HG02759 (cell line): ENCODE measurements around the gene JPH3.
"Not testable (repeated sequence)": the region's sequence is repeated elsewhere in the genome, so short reads cannot be mapped to it uniquely, and the experiment has no call there.

Experiments
- ATAC-seq: cut with Tn5 transposase; IDR thresholded peaks from one replicate; pipeline ENCODE4 v1.9.1; 2021; ENCODE audit warnings: mild to moderate bottlenecking, moderate library complexity; ENCODE audit not compliant: unreplicated experiment

Gene JPH3

DNA sequence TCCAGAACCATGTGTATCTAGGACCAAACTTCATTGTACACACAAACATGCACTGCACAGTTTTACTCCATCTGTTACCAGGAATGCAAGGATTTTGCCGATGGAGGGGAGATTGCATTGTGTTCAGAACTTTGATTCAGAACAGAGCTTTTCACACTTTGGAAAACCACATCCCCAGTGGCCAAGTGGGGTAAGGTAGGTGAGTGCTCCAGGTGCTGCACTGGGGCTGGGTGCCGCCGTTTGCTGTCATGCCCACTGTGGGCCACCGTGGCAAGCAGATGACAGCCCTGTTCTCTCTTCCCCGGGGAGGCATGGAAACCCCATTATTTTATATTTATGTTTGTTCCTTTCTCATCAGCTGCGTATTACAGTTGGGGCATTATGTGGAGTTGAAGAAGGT, 29.3 kb upstream of the JPH3 start:
- no peak for ATAC-seq

DNA sequence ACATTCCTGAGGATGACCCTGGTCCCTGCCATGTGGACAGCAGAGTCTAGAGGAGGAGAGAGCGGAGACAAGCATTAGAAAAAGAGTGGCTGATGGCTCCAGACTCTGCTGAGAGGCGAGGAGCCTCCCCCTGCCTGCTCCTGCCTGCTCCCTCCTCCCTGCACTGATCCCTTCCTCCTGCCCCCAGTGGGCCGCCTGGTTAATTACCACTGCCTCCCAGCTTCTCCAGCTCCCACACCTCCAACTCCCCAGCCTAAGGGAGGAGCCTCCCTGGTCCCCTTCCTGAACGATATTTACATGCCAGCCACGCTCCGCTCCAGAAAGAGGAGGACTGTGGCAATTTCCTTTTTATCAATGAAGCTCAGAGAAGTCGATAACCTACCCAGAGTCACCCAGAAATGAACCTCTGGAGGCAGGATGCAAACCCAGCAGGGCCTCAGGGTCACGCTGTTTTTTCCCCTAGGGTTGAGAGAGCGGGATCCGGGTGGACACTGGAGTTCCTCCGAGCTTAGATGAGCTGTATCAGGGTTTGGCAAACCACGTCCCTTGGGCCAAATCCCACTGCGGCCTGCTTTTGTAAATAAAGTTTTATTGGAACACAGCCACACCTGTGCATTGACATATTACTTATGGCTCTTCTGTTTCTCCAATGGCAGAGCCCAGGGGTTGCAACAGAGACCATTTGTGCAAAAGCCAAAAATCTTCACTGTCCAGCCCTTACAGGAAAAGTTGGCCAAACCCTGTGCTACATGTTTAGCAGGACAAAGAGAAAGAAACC, 27.1 kb upstream of the JPH3 start:
- no peak for ATAC-seq

DNA sequence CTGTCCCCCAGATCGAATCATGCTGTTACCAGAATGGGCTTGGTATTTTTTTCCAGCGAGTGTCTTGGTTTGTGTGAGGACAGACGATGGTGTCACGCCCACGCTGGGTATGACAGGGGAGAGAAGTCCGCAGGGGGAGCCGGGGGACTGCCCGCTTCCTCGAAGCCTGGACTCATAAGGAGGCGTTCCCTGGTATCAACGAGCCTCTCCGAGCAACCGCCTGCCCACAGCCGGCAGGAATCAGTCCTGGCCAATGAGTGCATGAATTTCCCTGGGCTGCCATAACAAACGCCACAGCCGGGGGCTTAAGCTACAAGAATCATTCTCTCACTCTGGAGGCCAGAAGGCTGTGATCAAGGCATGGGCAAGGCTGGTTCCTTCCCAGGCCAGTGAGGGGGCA, 26.1 kb upstream of the JPH3 start:
- no peak for ATAC-seq

DNA sequence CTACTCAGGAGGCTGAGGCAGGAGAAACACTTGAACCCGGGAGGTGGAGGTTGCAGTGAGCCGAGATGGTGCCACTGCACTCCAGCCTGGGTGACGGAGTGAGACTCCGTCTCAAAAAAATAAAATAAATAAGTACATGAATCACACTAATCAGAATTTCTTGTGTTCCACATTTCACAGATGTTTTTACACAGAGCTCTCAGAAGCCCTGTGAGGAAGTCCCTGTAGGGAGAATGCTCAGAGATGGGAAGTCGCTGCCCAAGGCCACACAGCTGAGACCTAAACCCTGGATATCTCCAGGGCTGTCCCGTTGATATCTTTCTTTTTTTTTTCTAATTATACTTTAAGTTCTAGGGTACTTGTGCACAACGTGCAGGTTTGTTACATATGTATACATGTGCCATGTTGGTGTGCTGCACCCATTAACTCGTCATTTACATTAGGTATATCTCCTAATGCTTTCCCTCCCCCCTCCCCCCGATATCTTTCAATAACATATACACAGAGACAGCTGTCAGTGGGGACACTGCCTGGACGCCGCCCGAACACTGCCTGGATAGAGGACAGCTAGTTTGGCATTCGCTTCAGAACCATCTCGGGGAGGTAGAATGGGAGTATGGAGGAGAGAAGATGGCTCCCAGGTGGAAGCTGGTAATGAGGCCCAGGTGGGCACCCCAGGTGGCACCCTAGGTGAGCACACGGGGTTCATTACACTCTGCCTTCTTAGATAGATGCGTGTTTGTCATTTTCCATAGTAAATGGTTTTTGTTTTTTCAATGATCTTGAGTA, 24.0 kb upstream of the JPH3 start:
- not testable (repeated sequence) for ATAC-seq

DNA sequence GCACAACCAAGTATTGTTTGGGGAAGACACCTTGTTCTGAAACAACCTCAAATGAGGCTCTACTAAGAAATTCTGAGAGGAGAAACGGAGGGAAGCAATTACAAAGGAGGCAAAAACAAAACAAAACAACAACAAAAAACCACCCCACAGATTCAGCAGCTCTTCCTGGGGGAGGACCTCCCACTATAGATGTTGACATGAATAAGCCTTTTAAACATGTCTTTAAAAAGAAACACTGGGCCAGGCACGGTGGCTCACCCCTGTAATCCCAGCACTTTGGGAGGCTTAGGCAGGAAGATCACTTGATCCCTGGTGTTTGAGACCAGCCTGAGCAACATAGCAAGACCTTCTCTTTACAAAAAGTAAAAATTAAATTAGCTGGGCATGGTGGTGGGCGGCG, 22.6 kb upstream of the JPH3 start:
- ATAC-seq = no peak

DNA sequence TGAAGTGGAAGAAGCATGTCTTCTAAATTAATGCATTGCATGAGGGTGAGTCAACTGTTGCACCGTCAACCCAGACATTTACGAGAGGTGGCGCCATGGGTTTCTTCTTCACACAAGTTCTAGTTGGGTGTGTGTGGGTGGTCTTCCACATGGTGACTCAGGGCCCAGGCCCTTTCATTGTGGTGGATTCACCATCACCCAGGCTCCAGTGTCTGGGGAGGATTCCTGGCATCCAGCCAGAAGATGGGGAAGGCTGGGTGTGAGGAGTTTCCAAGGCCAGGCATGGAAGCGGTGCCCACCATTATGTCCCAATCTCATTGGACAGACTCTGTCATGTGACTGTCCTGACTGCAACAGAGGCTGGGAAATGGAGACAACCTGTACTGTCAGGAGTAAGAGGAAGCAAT, 21.4 kb upstream of the JPH3 start:
- ATAC-seq = no peak

DNA sequence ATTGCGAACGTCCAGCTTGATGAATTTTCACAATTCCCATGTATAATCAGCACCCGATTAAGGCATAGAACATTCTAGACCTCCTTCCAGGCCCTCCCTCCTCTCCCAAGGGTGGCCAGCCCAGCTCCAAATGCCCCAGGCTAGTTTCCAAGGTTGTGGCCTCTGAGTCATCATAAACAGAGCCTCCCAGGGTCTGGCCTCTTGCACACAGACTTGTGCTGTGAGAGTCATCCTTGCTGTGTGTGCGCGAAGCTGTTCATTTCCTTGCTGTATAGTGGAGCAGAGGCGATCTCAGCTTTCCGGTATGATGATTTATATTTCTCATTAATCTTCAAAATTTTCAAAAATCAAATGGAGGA, 20.5 kb upstream of the JPH3 start:
- ATAC-seq = no peak

DNA sequence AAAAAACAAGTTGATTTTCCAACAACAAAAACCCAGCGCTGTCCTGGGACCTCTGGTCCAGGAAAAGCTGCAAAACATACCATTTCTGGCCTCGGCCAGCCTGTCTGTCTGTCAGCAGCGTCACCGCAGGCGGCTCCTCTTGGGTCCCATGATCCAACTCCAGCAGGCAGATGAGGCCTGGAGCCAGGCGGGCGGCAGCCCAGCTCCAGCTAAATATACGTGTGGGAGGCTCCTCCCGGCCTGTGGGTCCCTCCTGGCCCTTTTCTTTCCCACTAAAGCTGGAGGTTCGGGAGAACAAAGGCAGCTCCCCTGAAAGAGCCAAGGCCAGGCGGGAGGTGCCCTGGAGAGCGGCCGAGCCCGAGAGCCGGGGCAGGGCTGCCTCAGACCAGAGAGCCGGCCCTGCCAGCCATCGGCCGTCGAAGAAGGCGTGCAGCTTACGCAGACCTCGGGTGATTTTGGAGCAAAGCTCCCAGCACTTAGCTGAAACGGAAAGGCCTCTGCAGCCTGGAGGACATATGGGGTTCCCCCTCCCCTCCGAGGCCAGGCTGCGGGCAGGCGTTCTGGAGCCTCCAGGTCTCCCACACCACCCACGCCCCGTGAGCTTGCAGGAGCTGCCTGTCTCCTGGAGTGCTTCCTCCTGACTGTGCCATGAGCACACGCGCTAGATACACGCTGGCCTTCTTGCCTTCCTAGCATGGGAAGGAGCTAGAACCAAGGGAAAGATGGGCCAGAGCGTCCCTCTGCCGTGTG, 19.9 kb upstream of the JPH3 start:
- ATAC-seq = no peak

DNA sequence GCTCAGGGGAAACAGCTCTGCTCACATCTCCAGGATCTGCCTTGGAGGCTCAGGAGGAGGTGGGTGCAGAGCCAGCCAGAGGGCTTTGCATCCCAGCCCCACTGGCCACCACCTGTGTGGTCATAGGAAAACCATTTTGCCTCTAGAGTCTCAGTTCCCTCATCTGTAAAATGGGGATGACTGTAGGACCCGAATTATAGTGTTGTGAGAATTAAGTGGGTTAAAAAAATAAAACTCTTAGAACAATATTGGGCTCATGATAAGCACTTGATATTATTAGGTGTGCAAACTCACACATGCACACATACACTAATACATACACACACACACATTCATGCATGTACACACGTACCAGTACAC, 19.4 kb upstream of the JPH3 start:
- no peak for ATAC-seq

DNA sequence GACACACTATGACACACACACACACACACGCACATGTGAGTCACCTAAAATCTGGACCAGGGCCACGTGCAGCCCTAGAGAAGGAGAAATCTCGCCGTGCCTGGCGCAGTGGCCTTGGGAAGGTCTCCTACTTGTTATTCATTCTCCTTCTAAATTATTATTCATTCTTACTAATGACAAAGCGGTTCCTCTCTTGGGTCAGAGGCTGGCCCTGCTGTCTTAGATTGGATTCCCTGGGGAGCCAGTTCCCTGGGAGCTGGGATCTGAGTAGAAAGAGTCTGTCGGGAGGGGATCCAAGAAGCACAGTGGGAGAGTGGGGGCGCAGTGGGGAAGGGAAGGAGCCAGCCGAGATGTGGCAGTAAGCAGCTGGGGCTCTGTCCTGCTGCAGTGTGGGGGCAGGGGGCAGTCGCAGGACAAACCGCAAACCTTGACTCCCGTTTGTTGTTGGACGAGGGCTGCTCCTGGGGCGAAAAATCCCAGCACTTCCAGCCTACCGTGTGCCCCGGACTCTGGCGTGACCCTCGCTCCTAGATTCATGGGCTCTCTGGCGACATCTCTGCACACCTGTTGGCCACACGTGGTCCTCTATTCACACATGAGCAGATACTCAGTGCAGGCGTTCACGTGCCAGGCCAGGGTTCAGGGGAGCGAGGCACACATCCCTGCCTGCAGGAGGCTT, 18.7 kb upstream of the JPH3 start:
- ATAC-seq = no peak

DNA sequence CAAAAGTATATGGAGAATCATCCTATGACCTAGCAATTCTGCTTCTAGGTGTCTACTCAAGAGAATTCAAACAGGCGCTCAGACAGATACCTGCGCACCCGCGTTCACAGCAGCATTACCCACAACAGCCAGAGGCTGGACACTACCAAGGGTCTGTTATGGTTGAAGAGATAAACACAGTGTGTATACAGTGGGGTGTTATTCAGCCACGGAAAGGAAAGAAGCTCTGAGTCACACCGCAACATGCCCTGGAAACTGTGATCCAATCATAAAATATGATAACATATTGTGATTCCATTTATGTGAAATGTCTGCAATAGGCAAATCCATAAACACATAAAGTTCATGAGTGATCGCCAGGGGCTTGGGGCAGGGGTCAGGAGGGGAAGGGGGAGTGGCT, 18.0 kb upstream of the JPH3 start:
- ATAC-seq = no peak

DNA sequence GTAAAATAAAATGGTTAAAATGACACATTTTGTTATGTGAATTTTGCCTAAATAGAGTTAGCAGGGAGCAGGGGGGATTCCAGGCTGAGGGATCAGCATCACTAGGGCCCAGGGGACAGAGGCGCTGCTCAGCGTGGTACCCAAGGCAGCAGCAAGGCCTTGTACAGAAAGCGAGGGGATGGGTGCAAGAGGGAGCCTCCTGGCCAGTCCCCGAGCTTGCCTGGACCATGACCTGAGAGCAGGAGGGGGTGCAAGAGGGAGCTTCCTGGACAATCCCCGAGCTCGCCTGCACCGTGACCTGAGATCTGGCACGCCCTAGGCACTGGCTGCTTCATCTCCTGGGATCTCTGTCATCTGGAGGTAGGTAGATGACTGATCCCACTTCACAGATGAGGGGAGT, 17.3 kb upstream of the JPH3 start:
- no peak for ATAC-seq

DNA sequence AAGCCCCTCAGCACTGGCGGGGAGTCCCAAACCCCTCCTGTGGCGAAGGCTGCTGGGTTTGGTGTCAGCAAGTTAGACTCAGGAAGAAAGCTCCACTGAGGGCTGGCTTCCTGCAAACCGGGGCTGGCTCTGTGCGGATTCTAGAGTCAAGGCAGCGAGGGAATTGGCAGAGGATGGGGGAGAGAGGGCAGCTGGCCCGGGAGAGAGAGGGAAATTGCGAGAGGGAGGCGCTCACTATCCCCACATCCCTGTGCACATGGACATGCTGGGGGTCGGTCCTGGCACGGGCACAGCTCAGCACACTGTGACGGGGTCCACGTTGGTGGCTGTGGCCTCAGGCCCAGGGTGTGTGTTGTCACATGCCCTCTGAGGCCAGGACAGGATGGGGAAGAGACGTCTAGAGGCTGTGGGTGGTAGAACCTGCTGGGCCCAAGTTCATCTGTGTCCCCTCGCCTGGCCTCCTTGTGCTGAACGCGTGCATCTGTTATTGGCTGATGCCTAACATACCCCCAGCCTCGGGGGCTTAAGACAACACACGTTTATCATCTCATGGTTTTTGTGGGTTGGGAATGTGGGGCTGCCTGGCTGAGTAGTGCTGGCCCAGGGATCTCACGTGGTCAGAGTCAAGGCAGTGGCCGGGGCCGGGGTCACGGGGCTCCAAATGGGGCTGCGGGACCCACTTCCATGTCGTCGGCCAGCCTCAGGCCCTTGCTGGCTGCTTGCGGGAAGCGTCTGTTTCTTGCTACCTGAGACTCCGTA, 16.7 kb upstream of the JPH3 start:
- ATAC-seq = no peak

DNA sequence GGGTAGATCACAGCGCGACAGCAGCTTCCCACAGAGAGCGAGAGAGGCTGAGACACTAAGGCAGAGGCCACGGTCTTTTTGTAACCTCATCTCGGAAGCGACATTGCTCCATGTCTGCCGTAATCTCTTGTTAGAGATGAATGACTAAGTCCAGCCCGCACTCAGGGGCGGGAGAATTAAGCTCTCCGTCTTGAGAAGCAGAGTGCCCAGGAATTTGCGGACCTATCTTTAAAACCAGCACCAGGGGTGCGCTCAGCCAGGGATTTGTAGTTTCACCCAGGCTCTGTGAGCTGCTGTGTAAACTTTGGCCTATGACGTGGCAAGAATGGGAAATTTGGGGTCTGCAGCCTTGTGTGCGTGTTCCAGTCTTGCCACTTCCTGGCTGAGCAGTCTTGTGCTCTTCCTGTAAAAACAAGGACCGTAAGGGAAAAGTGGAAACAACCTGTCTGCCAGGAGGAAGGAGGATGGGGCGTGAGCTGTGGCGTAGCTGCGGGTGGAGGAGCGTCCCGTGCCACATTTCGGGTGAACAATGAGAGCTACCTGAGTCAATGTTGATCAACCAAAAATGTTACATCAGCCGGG, 16.0 kb upstream of the JPH3 start:
- no peak for ATAC-seq

DNA sequence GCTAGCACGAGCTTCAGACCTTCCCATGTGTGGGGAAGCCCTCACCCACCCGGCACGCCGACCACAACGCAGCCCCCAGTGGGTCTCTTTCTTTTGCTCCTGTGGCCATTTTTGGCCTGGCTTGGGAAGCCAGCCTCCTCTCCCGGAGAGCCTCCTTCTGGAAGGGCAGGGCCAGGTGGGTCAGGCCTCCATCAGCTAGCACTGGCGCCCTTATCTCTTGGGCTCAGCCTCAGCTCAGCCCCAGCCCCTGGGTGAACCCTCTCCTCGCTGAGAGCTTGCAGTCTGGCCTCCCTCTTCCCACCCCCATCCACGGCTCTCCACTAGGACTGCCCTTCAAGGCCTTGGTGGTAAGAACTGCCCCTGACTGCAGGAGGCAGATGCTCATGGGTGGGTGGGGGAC, 14.7 kb upstream of the JPH3 start:
- ATAC-seq = no peak

DNA sequence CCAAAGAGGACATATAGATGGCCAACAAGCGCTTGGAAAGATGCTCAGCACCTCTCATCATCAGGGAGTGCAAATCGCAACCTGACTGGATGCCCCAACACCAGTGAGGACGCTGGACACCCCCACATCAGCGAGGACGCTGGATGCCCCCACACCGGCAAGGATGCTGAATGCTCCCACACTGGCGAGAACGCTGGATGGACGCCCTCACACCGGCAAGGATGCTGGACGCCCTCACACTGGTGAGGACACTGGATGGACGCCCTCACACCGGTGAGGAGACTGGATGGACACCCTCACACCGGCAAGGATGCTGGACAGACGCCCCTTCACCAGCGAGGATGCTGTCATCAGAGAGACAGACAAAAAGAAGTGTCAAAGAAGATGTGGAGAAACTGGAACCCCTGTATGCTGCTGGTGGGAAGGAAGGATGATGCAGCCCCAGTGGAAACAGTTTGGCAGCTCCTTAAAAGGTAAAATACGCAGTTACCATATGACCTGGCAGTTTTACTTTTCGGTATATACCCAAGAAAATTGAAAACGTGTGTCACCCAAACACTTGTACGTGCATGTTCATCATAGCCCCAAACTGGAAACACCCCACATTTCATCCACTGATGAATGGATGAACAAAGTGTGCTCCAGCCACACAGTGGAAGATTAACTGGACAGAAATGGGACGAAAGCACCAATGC, 10.1 kb upstream of the JPH3 start:
- ATAC-seq = no peak

DNA sequence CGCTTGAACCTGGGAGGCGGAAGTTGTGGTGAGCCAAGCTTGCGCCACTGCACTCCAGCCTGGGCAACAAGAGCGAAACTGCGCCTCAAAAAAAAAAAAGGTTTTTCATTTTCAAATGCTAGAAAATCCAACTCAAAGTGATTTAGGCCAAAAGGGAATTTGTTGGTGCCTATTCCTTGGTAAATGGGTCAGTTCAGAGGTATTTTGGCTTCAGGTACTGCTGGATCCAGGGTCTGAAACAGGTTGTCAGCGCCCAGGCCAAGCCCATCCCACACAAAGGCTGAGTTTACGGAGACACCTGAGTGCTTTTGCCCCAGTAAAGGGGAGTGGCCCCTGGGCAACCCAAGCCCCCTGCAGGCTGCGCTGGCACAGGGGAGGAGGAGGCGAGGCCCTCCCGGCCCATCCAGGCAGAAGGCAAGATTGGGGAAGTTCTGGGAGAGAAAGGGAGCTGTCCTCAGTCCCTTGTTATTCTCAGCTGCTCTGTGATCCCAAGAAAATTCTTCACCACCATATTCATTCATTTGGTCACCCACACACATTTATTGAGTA, 8.5 kb upstream of the JPH3 start:
- no peak for ATAC-seq

DNA sequence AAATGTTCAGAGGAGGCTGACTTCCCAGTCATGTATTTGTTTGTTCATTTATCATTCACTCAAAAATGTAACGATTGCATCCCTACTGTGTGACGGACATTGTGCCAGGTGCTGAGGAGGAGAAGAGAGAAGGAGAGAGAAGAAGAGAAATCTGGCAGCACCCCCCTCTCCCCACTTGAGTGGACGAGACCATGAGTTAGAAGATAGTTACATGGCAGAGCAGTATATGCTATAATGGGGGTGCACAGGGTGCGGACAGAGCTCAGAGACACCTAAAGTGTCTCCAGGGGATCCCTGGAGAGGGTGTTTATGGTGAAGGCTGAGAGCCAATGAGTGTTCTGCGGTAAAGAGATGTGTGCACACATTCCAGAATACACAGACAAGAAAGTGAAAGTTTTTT, 6.6 kb upstream of the JPH3 start:
- ATAC-seq = no peak

DNA sequence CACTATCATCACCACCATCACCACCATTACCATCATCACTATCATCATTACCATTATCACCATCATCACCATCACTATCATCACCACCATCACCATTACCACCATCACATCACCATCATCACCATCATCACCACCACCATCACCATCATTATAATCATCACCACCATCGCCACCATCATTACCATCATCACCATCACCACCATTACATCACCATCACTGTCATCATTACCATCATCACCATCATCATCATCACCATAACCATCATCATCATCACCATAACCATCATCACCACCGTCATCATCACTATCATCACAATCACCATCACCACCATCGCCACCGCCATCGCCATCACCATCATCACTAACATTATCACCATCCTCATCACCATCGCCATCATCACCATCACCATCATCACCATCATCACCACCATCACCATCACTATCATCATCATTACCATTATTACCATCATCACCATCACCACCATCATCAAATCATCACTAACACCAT, 4.9 kb upstream of the JPH3 start:
- ATAC-seq = no peak
